Heart right ventricle (tissue), 16 donors: ENCODE results near the gene TEF. TPM values are rescaled to one million over a fixed set of nuclear protein-coding genes. Genes with fewer than 3 reads are reported as not detected.

Experiments used
- ATAC-seq, 8 donors: fragments of 200-7000 bp; cut with Tn5 transposase; one replicate each; pipeline ENCODE4 v1.9.1; 2020; ENCODE audit warnings: mild to moderate bottlenecking in 8 of 8, moderate library complexity in 8 of 8, moderate number of reproducible peaks in 1 of 8
- DNase-seq, 2 donors: peaks; one replicate each; pipeline ENCODE4 v3.0.0-alpha.2; 2020
- H3K27ac ChIP-seq, 10 donors: fragments of 200-600 bp; sonication (generic) in 2 of 10; one replicate each; pipeline versions ENCODE4 v1.5.0 to v1.8.0; 2020 to 2022; ENCODE audit warnings: mild to moderate bottlenecking in 3 of 10
- H3K27me3 ChIP-seq, 7 donors: fragments of 200-600 bp; one replicate each; pipeline ENCODE4 v1.8.0; 2021 to 2022; ENCODE audit warnings: mild to moderate bottlenecking in 2 of 7
- H3K36me3 ChIP-seq, 9 donors: fragments of 200-600 bp; sonication (generic) in 1 of 9; one replicate each; pipeline versions ENCODE4 v1.5.0 to v1.8.0; 2020 to 2022; ENCODE audit warnings: mild to moderate bottlenecking in 2 of 9
- H3K4me1 ChIP-seq, 9 donors: fragments of 200-600 bp; sonication (generic) in 1 of 9; one replicate each; pipeline versions ENCODE4 v1.5.0 to v1.8.0; 2020 to 2022; ENCODE audit warnings: mild to moderate bottlenecking in 4 of 9
- H3K4me3 ChIP-seq, 10 donors: fragments of 200-600 bp; sonication (generic) in 2 of 10; one replicate each; pipeline versions ENCODE4 v1.5.0 to v1.8.0; 2020 to 2022; ENCODE audit warnings: mild to moderate bottlenecking in 7 of 10, moderate library complexity in 2 of 10
- H3K9me3 ChIP-seq, 11 donors: fragments of 200-600 bp in 10 of 11; sonication (generic) in 2 of 11; one replicate each; pipeline versions ENCODE4 v1.5.0 to v1.8.0; 2013 to 2022; ENCODE audit warnings: mild to moderate bottlenecking in 2 of 11, control low read depth in 1 of 11, moderate library complexity in 1 of 11
- CTCF ChIP-seq, 9 donors: fragments of 200-600 bp; sonication (generic) in 2 of 9; IDR thresholded peaks; one replicate each; pipeline versions ENCODE4 v1.5.0 to v1.8.0; 2021 to 2022; ENCODE audit warnings: antibody characterized with exemption in 9 of 9, mild to moderate bottlenecking in 5 of 9, moderate library complexity in 1 of 9
- WGBS, 2 donors: extraction: QIAGEN DNeasy Blood & Tissue Kit; methylation state at CpG; one replicate each; pipeline ENCODE4 v1.1.7; 2013; ENCODE audit warnings: inconsistent platforms in 1 of 2; 5-methylcytosine and 5-hydroxymethylcytosine counted together
- intact Hi-C, 10 donors: fragments of 100-400 bp; cut with DNase I; formaldehyde crosslinking; loops; one replicate each; pipeline versions ENCODE4 v1.11.1 to v1.14.2; 2022
- polyA plus RNA-seq, 2 donors: library from polyadenylated mRNA; stranded (reverse); fragments of 200-250 nt; gene quantifications; one replicate each; pipeline ENCODE4 v1.2.3, GENCODE V29; 2013
- total RNA-seq, 10 donors: library from RNA; stranded (reverse); fragmentation: NEBNext Ultra II Directional in 3 of 10; extraction: Animal tissue kit (Norgen Biotek cat#: 25700) in 3 of 10; gene quantifications; one replicate each; pipeline versions ENCODE4 v1.2.1 to v1.2.4, GENCODE V29; 2021 to 2023
- donor health status: Arrhythmogenic right ventricular cardiomyopathy.
- donor health status: ischemic (EF 13 %, LVEDD 7.1; RV severe dilation, severe dysfunction).
- donor health status: healthy with polysubstance abuse.
- donor health status: DM: no; HTN: yes; CAD: no.
- donor health status: DM: no; HTN: no; CAD: no.
- donor health status: ischemic (EF 25% LVEDD 6.9; RV normal size, moderate dysfunction).
- donor health status: ischemic (EF 25% LVEDD 5.7; RV mildly dilated, moderate dysfunction).
- donor health status: healthy.
- donor health status: DM: yes; HTN: yes; CAD: no.
- donor health status: Ischemic cardiomyopathy.
- donor health status: ischemic (EF 35%, LVEDD 5.7; RV mildly dilated, moderate dysfunction).
- donor health status: nonischemic (EF 11% LVEDD 7.7; RV severe dilation, severe dysfunction).
- donor health status: DM: yes; HTN: yes; CAD: no.
- donor health status: PGD.
- donor health status: ischemic (EF 29% LVEDD 5.4; RV normal size, mild dysfunction).
- donor health status: nonischemic (EF 23%, LVEDD 6.1; RV moderate dilation, normal function).

The TEF gene
- total and polyA plus RNA-seq, 12 donors = 5.5 to 29.1 (median 16.9) TPM

GRCh38 chr22:41361716-41362310 lies 19.9 kb upstream of the TEF start:
- no peak overlapping the region for H3K27ac ChIP-seq
- WGBS, 2 donors = 93 to 95% methylated on average over 13 of the region's 13 CpGs
- no peak for TF ChIP-seq CTCF (IDR thresholded peaks at IDR 0.05)
- H3K4me3 ChIP-seq = no peak overlapping the region
- intact Hi-C loops = loop anchor here in 1 of 10 donors (10.0 kb wide), 1 partner anchor 167 kb away; no protein-coding TSS in a partner anchor
- no peak for ATAC-seq
- no peak for DNase-seq
- H3K4me1 ChIP-seq = peaks cover 0 to 17% (median 5%) of the 10 kb centered on the region in 9 donors
- H3K27me3 ChIP-seq = no peaks in the 10 kb centered on the region
- H3K9me3 ChIP-seq = no peaks in the 10 kb centered on the region
- H3K36me3 ChIP-seq = peaks cover 0 to 25% (median 10%) of the 10 kb centered on the region in 9 donors

GRCh38 chr22:41362615-41363014 lies 19.1 kb upstream of the TEF start:
- no peak for ATAC-seq
- H3K4me1 ChIP-seq = peaks cover 2 to 25% (median 12%) of the 10 kb centered on the region in 9 donors
- 89 to 91% methylated on average over 5 of the region's 5 CpGs for WGBS, 2 donors
- no peaks in the 10 kb centered on the region for H3K27me3 ChIP-seq
- H3K36me3 ChIP-seq = peaks cover 0 to 17% (median 2%) of the 10 kb centered on the region in 9 donors
- no peak for DNase-seq
- no peak overlapping the region for H3K4me3 ChIP-seq
- intact Hi-C loops = loop anchor here in 1 of 10 donors (10.0 kb wide), 1 partner anchor 168 kb away; no protein-coding TSS in a partner anchor
- no peaks in the 10 kb centered on the region for H3K9me3 ChIP-seq
- no peak overlapping the region for H3K27ac ChIP-seq
- no peak for TF ChIP-seq CTCF (IDR thresholded peaks at IDR 0.05)

GRCh38 chr22:41364233-41364632 lies 17.5 kb upstream of the TEF start:
- no peaks in the 10 kb centered on the region for H3K9me3 ChIP-seq
- H3K27ac ChIP-seq = no peak overlapping the region
- intact Hi-C loops = loop anchor here in 1 of 10 donors (10.0 kb wide), 1 partner anchor 169 kb away; no protein-coding TSS in a partner anchor
- DNase-seq (no peak), ATAC-seq (no peak)
- no peak for TF ChIP-seq CTCF (IDR thresholded peaks at IDR 0.05)
- H3K4me3 ChIP-seq = no peak overlapping the region
- 83 to 84% methylated on average over 6 of the region's 6 CpGs for WGBS, 2 donors
- peaks cover 11 to 41% (median 26%) of the 10 kb centered on the region in 9 donors for H3K4me1 ChIP-seq
- peaks cover 0 to under 1% (median 0%) of the 10 kb centered on the region in 9 donors for H3K36me3 ChIP-seq
- no peaks in the 10 kb centered on the region for H3K27me3 ChIP-seq

GRCh38 chr22:41364955-41365354 lies 16.8 kb upstream of the TEF start:
- Histone ChIP-seq H3K4me3 (no peak overlapping the region), H3K36me3 (no peaks in the 10 kb centered on the region), H3K9me3 (no peaks in the 10 kb centered on the region), H3K27ac (no peak overlapping the region), H3K27me3 (no peaks in the 10 kb centered on the region), H3K4me1 (peaks cover 15 to 43% (median 27%) of the 10 kb centered on the region in 9 donors)
- 70 to 71% methylated on average over 8 of the region's 8 CpGs for WGBS, 2 donors
- intact Hi-C loops = loop anchor here in 3 of 10 donors (5.0 to 10.0 kb wide), 2 partner anchors 63 to 170 kb away; partner anchors contain the start of gene ZC3H7B (in 3 of the 3)
- ATAC-seq (no peak), DNase-seq (no peak)
- TF ChIP-seq CTCF (IDR thresholded peaks at IDR 0.05) = no peak
